Activated T-cell treated with anti-CD3 and anti-CD28 coated beads, Interleukin-2, amount 50 U/mL, for 72 hours (primary cell): Measurements from ENCODE around the gene COL4A3. TPM values are rescaled to one million over a fixed set of nuclear protein-coding genes. Genes with fewer than 3 reads are reported as not detected.

Experiments used
- ATAC-seq, 2 donors: fragments of 150-1000 bp; cut with Tn5 transposase; replicated peaks in 1 of 2; 2 replicates each; pipeline ENCODE4 v1.10.0; 2021; ENCODE audit warnings: moderate library complexity in 2 of 2, mild to moderate bottlenecking in 1 of 2
- DNase-seq, 2 donors: peaks; one replicate each; pipeline ENCODE4 v3.0.0; 2021 to 2022; ENCODE audit warnings: mixed read lengths in 1 of 2
- H3K27ac Mint-ChIP-seq: one replicate; pipeline ENCODE4 v1.8.0; 2022; ENCODE audit warnings: mild to moderate bottlenecking, moderate library complexity, mixed read lengths
- H3K27me3 Mint-ChIP-seq: one replicate; pipeline ENCODE4 v1.8.0; 2022; ENCODE audit warnings: low read depth, mixed read lengths
- H3K36me3 Mint-ChIP-seq, 2 donors: one replicate each; pipeline ENCODE4 v1.8.0; 2022; ENCODE audit warnings: mixed read lengths in 2 of 2, mild to moderate bottlenecking in 1 of 2; ENCODE audit not compliant: insufficient read depth in 2 of 2
- H3K4me1 Mint-ChIP-seq: one replicate; pipeline ENCODE4 v1.8.0; 2022; ENCODE audit warnings: low read depth, mixed read lengths
- H3K4me3 Mint-ChIP-seq, 2 donors: one replicate each; pipeline ENCODE4 v1.8.0; 2022; ENCODE audit warnings: mild to moderate bottlenecking in 2 of 2, mixed read lengths in 2 of 2, moderate library complexity in 2 of 2
- H3K9me3 Mint-ChIP-seq, 2 donors: one replicate each; pipeline ENCODE4 v1.8.0; 2022; ENCODE audit warnings: mixed read lengths in 2 of 2
- total RNA-seq, 2 donors: library from RNA; stranded (reverse); gene quantifications; one replicate each; pipeline ENCODE4 v1.2.3, GENCODE V29; 2022

COL4A3 gene
- total RNA-seq, 2 donors from 2014 or later, result 0.39 TPM; not detected in 1

- Mint-ChIP-seq H3K4me3 (no peak overlapping the region), H3K36me3 (no peaks in the 10 kb centered on the region), H3K27ac (no peak overlapping the region), H3K27me3 (peaks cover 9% of the 10 kb centered on the region), H3K9me3 (no peaks in the 10 kb centered on the region), H3K4me1 (no peaks in the 10 kb centered on the region)
- DNase-seq (peak; percentile 51 to 67), ATAC-seq (no peak)
Observed at GRCh38 chr2:227238238-227239237, 74.1 kb downstream of the COL4A3 start.

GRCh38 chr2:227241005-227241404 is 76.6 kb downstream of the COL4A3 start:
- no peak overlapping the region for H3K4me3 Mint-ChIP-seq
- H3K27me3 Mint-ChIP-seq, result peaks cover 9% of the 10 kb centered on the region
- H3K4me1 Mint-ChIP-seq, result no peaks in the 10 kb centered on the region
- H3K9me3 Mint-ChIP-seq, result no peaks in the 10 kb centered on the region
- ATAC-seq (no peak), DNase-seq (no peak)
- no peaks in the 10 kb centered on the region for H3K36me3 Mint-ChIP-seq
- no peak overlapping the region for H3K27ac Mint-ChIP-seq

- ATAC-seq (no peak), DNase-seq (no peak)
- no peaks in the 10 kb centered on the region for H3K36me3 Mint-ChIP-seq
- peaks cover 0 to 2% of the 10 kb centered on the region in 2 donors for H3K9me3 Mint-ChIP-seq
- no peaks in the 10 kb centered on the region for H3K4me1 Mint-ChIP-seq
- no peak overlapping the region for H3K27ac Mint-ChIP-seq
- no peaks in the 10 kb centered on the region for H3K27me3 Mint-ChIP-seq
- no peak overlapping the region for H3K4me3 Mint-ChIP-seq
Observed at GRCh38 chr2:227248876-227249275, 84.5 kb downstream of the COL4A3 start.

- H3K4me1 Mint-ChIP-seq, result no peaks in the 10 kb centered on the region
Observed at GRCh38 chr2:227252831-227253230, 88.4 kb downstream of the COL4A3 start.

GRCh38 chr2:227256605-227257004 is 92.2 kb downstream of the COL4A3 start:
- Mint-ChIP-seq H3K36me3 (no peaks in the 10 kb centered on the region), H3K9me3 (no peaks in the 10 kb centered on the region), H3K27ac (no peak overlapping the region), H3K4me1 (no peaks in the 10 kb centered on the region), H3K4me3 (no peak overlapping the region), H3K27me3 (no peaks in the 10 kb centered on the region)
- no peak for ATAC-seq
- DNase-seq, result no peak

More at GRCh38 chr2:227252831-227253230, 88.4 kb downstream of the COL4A3 start:
- Mint-ChIP-seq H3K27me3 (no peaks in the 10 kb centered on the region), H3K27ac (no peak overlapping the region), H3K4me3 (no peak overlapping the region), H3K9me3 (peaks cover 0 to 2% of the 10 kb centered on the region in 2 donors), H3K36me3 (no peaks in the 10 kb centered on the region)
- ATAC-seq (no peak), DNase-seq (no peak)

GRCh38 chr2:227257820-227258219 is 93.4 kb downstream of the COL4A3 start:
- H3K36me3 Mint-ChIP-seq, result no peaks in the 10 kb centered on the region
- no peak overlapping the region for H3K4me3 Mint-ChIP-seq
- no peaks in the 10 kb centered on the region for H3K27me3 Mint-ChIP-seq
- H3K4me1 Mint-ChIP-seq, result no peaks in the 10 kb centered on the region
- ATAC-seq (no peak), DNase-seq (no peak)
- no peak overlapping the region for H3K27ac Mint-ChIP-seq
- no peaks in the 10 kb centered on the region for H3K9me3 Mint-ChIP-seq

- DNase-seq, result no peak
- H3K9me3 Mint-ChIP-seq, result no peaks in the 10 kb centered on the region
- H3K36me3 Mint-ChIP-seq, result no peaks in the 10 kb centered on the region
- H3K4me1 Mint-ChIP-seq, result no peaks in the 10 kb centered on the region
- no peaks in the 10 kb centered on the region for H3K27me3 Mint-ChIP-seq
- H3K27ac Mint-ChIP-seq, result no peak overlapping the region
- no peak overlapping the region for H3K4me3 Mint-ChIP-seq
- ATAC-seq, result no peak
Observed at GRCh38 chr2:227260041-227260440, 95.6 kb downstream of the COL4A3 start.

- no peak for DNase-seq
- ATAC-seq, result no peak
- Mint-ChIP-seq H3K36me3 (no peaks in the 10 kb centered on the region), H3K9me3 (no peaks in the 10 kb centered on the region), H3K4me3 (no peak overlapping the region), H3K27me3 (no peaks in the 10 kb centered on the region), H3K4me1 (no peaks in the 10 kb centered on the region), H3K27ac (no peak overlapping the region)
Observed at GRCh38 chr2:227267410-227268115, 103.1 kb downstream of the COL4A3 start.

- Mint-ChIP-seq H3K27ac (no peak overlapping the region), H3K4me3 (no peak overlapping the region), H3K9me3 (peaks cover 0 to 1% of the 10 kb centered on the region in 2 donors), H3K36me3 (peaks cover 0 to 1% of the 10 kb centered on the region in 2 donors), H3K4me1 (no peaks in the 10 kb centered on the region), H3K27me3 (no peaks in the 10 kb centered on the region)
- no peak for ATAC-seq
- DNase-seq, result no peak
Observed at GRCh38 chr2:227280895-227281294, 116.5 kb downstream of the COL4A3 start.

GRCh38 chr2:227285741-227286236 is 121.4 kb downstream of the COL4A3 start:
- H3K27ac Mint-ChIP-seq, result no peak overlapping the region
- H3K4me3 Mint-ChIP-seq, result no peak overlapping the region

GRCh38 chr2:227287771-227288170 is 123.3 kb downstream of the COL4A3 start:
- no peaks in the 10 kb centered on the region for H3K4me1 Mint-ChIP-seq
- no peak overlapping the region for H3K27ac Mint-ChIP-seq
- no peak for ATAC-seq
- DNase-seq, result no peak
- no peaks in the 10 kb centered on the region for H3K27me3 Mint-ChIP-seq
- no peak overlapping the region for H3K4me3 Mint-ChIP-seq
- no peaks in the 10 kb centered on the region for H3K36me3 Mint-ChIP-seq
- peaks cover 0 to under 1% of the 10 kb centered on the region in 2 donors for H3K9me3 Mint-ChIP-seq

More at GRCh38 chr2:227285741-227286236, 121.4 kb downstream of the COL4A3 start:
- no peak for ATAC-seq
- Mint-ChIP-seq H3K36me3 (peaks cover 0 to 1% of the 10 kb centered on the region in 2 donors), H3K9me3 (peaks cover 0 to 1% of the 10 kb centered on the region in 2 donors), H3K4me1 (no peaks in the 10 kb centered on the region), H3K27me3 (no peaks in the 10 kb centered on the region)
- DNase-seq, result no peak

GRCh38 chr2:227292314-227292713 is 127.9 kb downstream of the COL4A3 start:
- DNase-seq (no peak), ATAC-seq (no peak)
- Mint-ChIP-seq H3K27me3 (no peaks in the 10 kb centered on the region), H3K9me3 (no peaks in the 10 kb centered on the region), H3K36me3 (no peaks in the 10 kb centered on the region), H3K4me1 (no peaks in the 10 kb centered on the region), H3K27ac (no peak overlapping the region), H3K4me3 (no peak overlapping the region)

- no peak for DNase-seq
- H3K27me3 Mint-ChIP-seq, result no peaks in the 10 kb centered on the region
- no peak overlapping the region for H3K27ac Mint-ChIP-seq
- no peaks in the 10 kb centered on the region for H3K36me3 Mint-ChIP-seq
- no peak for ATAC-seq
- H3K4me3 Mint-ChIP-seq, result no peak overlapping the region
- no peaks in the 10 kb centered on the region for H3K4me1 Mint-ChIP-seq
- H3K9me3 Mint-ChIP-seq, result no peaks in the 10 kb centered on the region
Observed at GRCh38 chr2:227293531-227293930, 129.1 kb downstream of the COL4A3 start.
